ENCODE results near the gene NFIC.

DNA sequence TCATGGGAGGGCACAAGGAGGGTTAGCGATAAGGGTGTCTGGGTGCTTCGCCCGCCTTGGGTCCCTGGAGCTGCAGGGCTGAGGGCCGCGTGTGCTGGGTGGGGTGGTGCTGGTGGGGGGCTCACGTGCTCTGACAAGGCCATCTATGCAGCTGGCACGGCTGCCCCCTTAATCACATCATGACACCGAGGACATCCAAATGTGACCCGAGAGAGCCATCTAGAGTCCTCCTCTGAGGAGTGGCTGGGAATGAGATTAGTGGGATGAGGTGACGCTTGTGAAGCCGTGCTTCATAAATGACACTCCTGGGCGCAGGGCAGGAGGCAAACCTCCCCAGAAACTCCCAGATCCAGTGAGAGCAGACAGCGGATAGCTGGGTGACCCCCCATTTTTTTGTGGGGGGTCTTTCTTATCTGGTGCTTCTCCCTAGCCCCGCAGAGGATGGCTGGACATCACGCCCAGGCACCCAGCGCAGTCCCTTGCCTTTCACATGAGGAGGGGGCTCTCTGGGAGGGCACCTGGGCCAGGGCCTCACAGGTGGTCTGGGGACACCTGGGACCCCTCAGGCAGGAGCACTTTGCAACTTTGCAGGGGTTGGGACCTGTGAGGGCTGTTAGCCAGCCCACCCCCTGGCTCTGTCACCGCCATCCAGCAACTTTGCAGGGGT lies 146.3 kb downstream of the NFIC start:
- TF ChIP-seq, protein P1, sequence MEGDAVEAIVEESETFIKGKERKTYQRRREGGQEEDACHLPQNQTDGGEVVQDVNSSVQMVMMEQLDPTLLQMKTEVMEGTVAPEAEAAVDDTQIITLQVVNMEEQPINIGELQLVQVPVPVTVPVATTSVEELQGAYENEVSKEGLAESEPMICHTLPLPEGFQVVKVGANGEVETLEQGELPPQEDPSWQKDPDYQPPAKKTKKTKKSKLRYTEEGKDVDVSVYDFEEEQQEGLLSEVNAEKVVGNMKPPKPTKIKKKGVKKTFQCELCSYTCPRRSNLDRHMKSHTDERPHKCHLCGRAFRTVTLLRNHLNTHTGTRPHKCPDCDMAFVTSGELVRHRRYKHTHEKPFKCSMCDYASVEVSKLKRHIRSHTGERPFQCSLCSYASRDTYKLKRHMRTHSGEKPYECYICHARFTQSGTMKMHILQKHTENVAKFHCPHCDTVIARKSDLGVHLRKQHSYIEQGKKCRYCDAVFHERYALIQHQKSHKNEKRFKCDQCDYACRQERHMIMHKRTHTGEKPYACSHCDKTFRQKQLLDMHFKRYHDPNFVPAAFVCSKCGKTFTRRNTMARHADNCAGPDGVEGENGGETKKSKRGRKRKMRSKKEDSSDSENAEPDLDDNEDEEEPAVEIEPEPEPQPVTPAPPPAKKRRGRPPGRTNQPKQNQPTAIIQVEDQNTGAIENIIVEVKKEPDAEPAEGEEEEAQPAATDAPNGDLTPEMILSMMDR (IDR thresholded peaks at IDR 0.05; ENCODE audit: insufficient read depth, low read depth, low read length): no peak
- TF ChIP-seq EZH2 (IDR thresholded peaks at IDR 0.05; ENCODE audit: insufficient read depth, low read length): no peak

Measured in astrocyte (in vitro differentiated cells and primary cell).